ENCODE measurements around the gene MAMSTR. TPM values are rescaled to one million over a fixed set of nuclear protein-coding genes. Genes with fewer than 3 reads are reported as not detected.

MAMSTR gene
- total and polyA plus RNA-seq, 9 of the 15 experiments (the other 6 are each of a cell fraction or from before 2014, with no cell fraction given) = 0.08 to 1.00 (median 0.40) TPM; not detected in 1

- TF ChIP-seq ZBTB40 (IDR thresholded peaks at IDR 0.05) (peak; percentile 89), ZBTB40 (CRISPR knock-in tag; IDR thresholded peaks at IDR 0.05) (no peak), RFX7 (CRISPR knock-in tag; IDR thresholded peaks at IDR 0.05) (no peak), VEZF1 (CRISPR knock-in tag; IDR thresholded peaks at IDR 0.05) (peak; percentile 41; the same call in 1 of the 2 replicates), SMAD2 (IDR thresholded peaks at IDR 0.05; ENCODE audit: low read depth, low read length) (no peak), KLF16 (IDR thresholded peaks at IDR 0.05) (no peak), HDGF (IDR thresholded peaks at IDR 0.05) (peak; percentile 49; the same call in 1 of the 2 replicates), ZBTB2 (IDR thresholded peaks at IDR 0.05) (peak; percentile 27; the same call in 1 of the 2 replicates), HIVEP1 (CRISPR knock-in tag; IDR thresholded peaks at IDR 0.05) (no peak), ZNF449 (CRISPR knock-in tag; IDR thresholded peaks at IDR 0.05) (no peak), ZBTB5 (IDR thresholded peaks at IDR 0.05) (no peak)
Measured at GRCh38 chr19:48724796-48725753, 5.5 kb upstream of the MAMSTR start (continued).

Measured in K562 (cell line).